ENCODE data around the gene CACYBP.

GRCh38 chr1:174953285-174954072 is 46.3 kb upstream of the CACYBP start:
- TF ChIP-seq FOXM1 (CRISPR knock-in tag; IDR thresholded peaks at IDR 0.05) (no peak), ZNF737 (CRISPR knock-in tag; IDR thresholded peaks at IDR 0.05; ENCODE audit: borderline replicate concordance) (no peak), CTCF (CRISPR knock-in tag; IDR thresholded peaks at IDR 0.05) (no peak), ZFP41 (CRISPR knock-in tag; IDR thresholded peaks at IDR 0.05; ENCODE audit: borderline replicate concordance) (no peak), MYC (CRISPR knock-in tag; IDR thresholded peaks at IDR 0.05; ENCODE audit: borderline replicate concordance) (no peak), HOXA5 (CRISPR knock-in tag; IDR thresholded peaks at IDR 0.05) (no peak), PRDM10 (CRISPR knock-in tag; IDR thresholded peaks at IDR 0.05; ENCODE audit: low read depth) (no peak), NPAS2 (CRISPR knock-in tag; IDR thresholded peaks at IDR 0.05; ENCODE audit: borderline replicate concordance) (no peak), ZNF317 (CRISPR knock-in tag; IDR thresholded peaks at IDR 0.05) (no peak), MTA1 (CRISPR knock-in tag; IDR thresholded peaks at IDR 0.05; ENCODE audit: borderline replicate concordance) (no peak), NR3C1 (CRISPR knock-in tag; IDR thresholded peaks at IDR 0.05) (no peak), MTERF4 (CRISPR knock-in tag; IDR thresholded peaks at IDR 0.05) (no peak), EZH2 (conservative IDR thresholded peaks at IDR 0.05; ENCODE audit: low read depth, low read length) (no peak)

Measured in HepG2 (cell line).